ENCODE measurements around the gene SCD. TPM values are rescaled to one million over a fixed set of nuclear protein-coding genes. Genes with fewer than 3 reads are reported as not detected.
A peak's percentile ranks its signal among the peaks of the same experiment; 100 is the strongest.

The SCD gene
- total and polyA plus RNA-seq, 9 of the 15 experiments (the other 6 are each of a cell fraction or from before 2014, with no cell fraction given) = 114 to 486 (median 188) TPM

DNA sequence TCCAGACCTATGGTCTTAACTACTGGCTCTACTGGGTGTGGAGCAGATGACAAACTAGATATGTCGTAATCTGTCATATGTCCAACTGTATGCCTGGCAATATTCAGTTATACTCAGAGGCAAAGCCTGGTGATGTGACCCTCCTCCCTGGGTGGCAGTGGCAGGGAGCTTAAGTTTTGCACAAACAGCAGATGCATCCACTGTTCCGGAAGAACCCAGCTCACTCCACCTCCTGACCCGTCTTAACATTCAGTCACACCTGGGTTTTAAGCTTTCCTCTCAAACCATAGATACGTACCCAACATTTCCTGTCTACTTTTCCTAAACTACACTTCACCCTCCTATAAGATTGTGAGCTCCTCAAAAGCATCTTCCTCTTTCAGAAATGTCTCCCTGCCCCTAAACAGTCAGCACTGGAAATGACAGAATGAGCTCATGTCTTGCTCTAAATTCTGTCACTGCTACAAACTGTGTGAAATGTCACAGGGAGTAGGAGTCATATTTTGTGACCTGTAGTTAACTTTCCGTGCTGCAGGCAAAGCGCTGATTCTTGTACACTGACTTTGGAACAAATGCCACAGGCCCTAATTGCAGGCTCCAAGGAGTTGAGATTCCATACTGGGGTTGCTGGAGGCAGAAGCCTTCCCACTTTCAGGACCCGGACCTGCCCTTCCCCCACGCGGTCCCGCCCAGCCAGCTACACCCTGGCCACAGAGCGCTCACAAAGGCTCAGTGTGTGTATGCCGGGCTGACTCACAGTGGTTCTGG lies 23.9 kb downstream of the SCD start (continued):
- TF ChIP-seq SLC30A9 (CRISPR knock-in tag; IDR thresholded peaks at IDR 0.05) = no peak
- TF ChIP-seq BACH1 (tag; IDR thresholded peaks at IDR 0.05) = peak; percentile 31; the same call in 1 of the 2 replicates
- no peak for TF ChIP-seq FOXJ3 (CRISPR knock-in tag; IDR thresholded peaks at IDR 0.05)
- peak in 1 of 2 experiments; percentile 76; a peak in 2 of 4 replicates for TF ChIP-seq HDAC1 (IDR thresholded peaks at IDR 0.05)
- no peak for TF ChIP-seq ZNF76 (CRISPR knock-in tag; IDR thresholded peaks at IDR 0.05; ENCODE audit: borderline replicate concordance)
- no peak for TF ChIP-seq NR2C2 (CRISPR knock-in tag; IDR thresholded peaks at IDR 0.05)
- peak; percentile 48; the same call in 1 of the 2 replicates for TF ChIP-seq NR2C2 (tag; IDR thresholded peaks at IDR 0.05)
- no peak; the same call in 1 of the 2 replicates for TF ChIP-seq ZEB2 (IDR thresholded peaks at IDR 0.05)
- no peak for TF ChIP-seq ZNF583 (CRISPR knock-in tag; IDR thresholded peaks at IDR 0.05)
- no peak for TF ChIP-seq YBX1 (IDR thresholded peaks at IDR 0.05)
- TF ChIP-seq ARNT (IDR thresholded peaks at IDR 0.05) = 0 out of 4 replicates have a peak, but pooled peaks of 1 of the 2 experiments have one; percentile 47
- TF ChIP-seq ZNF830 (CRISPR knock-in tag; IDR thresholded peaks at IDR 0.05) = no peak
- no peak for TF ChIP-seq MIER1 (IDR thresholded peaks at IDR 0.05; ENCODE audit: low read depth)
- peak; percentile 77 for TF ChIP-seq RBFOX2 (IDR thresholded peaks at IDR 0.05; ENCODE audit: low read depth, low read length)
- TF ChIP-seq, protein P1, sequence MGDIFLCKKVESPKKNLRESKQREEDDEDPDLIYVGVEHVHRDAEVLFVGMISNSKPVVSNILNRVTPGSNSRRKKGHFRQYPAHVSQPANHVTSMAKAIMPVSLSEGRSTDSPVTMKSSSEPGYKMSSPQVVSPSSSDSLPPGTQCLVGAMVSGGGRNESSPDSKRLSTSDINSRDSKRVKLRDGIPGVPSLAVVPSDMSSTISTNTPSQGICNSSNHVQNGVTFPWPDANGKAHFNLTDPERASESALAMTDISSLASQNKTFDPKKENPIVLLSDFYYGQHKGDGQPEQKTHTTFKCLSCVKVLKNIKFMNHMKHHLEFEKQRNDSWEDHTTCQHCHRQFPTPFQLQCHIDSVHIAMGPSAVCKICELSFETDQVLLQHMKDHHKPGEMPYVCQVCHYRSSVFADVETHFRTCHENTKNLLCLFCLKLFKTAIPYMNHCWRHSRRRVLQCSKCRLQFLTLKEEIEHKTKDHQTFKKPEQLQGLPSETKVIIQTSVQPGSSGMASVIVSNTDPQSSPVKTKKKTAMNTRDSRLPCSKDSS (IDR thresholded peaks at IDR 0.05; ENCODE audit: low read depth, partially characterized antibody) = no peak
- TF ChIP-seq, protein P2, sequence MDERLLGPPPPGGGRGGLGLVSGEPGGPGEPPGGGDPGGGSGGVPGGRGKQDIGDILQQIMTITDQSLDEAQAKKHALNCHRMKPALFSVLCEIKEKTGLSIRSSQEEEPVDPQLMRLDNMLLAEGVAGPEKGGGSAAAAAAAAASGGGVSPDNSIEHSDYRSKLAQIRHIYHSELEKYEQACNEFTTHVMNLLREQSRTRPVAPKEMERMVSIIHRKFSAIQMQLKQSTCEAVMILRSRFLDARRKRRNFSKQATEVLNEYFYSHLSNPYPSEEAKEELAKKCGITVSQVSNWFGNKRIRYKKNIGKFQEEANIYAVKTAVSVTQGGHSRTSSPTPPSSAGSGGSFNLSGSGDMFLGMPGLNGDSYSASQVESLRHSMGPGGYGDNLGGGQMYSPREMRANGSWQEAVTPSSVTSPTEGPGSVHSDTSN (CRISPR knock-in tag; IDR thresholded peaks at IDR 0.05; ENCODE audit: low read depth) = no peak
- TF ChIP-seq, protein P2 (tag; conservative IDR thresholded peaks at IDR 0.05; ENCODE audit: low read depth) = no peak
- no peak for TF ChIP-seq SAFB2 (IDR thresholded peaks at IDR 0.05; ENCODE audit: borderline replicate concordance, low read depth, low read length, severe bottlenecking)
- TF ChIP-seq MCM5 (IDR thresholded peaks at IDR 0.05; ENCODE audit: low read depth) = no peak
- TF ChIP-seq SMAD3 (CRISPR knock-in tag; conservative IDR thresholded peaks at IDR 0.05) = no peak
- TF ChIP-seq TCF3 (CRISPR knock-in tag; IDR thresholded peaks at IDR 0.05) = peak; percentile 14; the same call in 1 of the 2 replicates
- TF ChIP-seq NUFIP1 (IDR thresholded peaks at IDR 0.05; ENCODE audit: partially characterized antibody) = no peak
- no peak for TF ChIP-seq FOXA1 (IDR thresholded peaks at IDR 0.05; ENCODE audit: borderline replicate concordance)
- no peak for TF ChIP-seq RBM25 (IDR thresholded peaks at IDR 0.05; ENCODE audit: low read depth, low read length, severe bottlenecking)
- TF ChIP-seq CEBPB (tag; IDR thresholded peaks at IDR 0.05) = peak; percentile 84
- no peak for TF ChIP-seq SREBF1 (IDR thresholded peaks at IDR 0.05; ENCODE audit: borderline replicate concordance, low read depth, low read length)
- peak; percentile 80 for TF ChIP-seq POLR2G (IDR thresholded peaks at IDR 0.05; ENCODE audit: low read depth, low read length)
